ENCODE data around the gene UBA3. TPM values are rescaled to one million over a fixed set of nuclear protein-coding genes. Genes with fewer than 3 reads are reported as not detected.

UBA3 gene
- total RNA-seq, 3 donors from 2014 or later, result 46.5 to 59.3 (median 51.8) TPM

- intact Hi-C loops (cut with DNase I, micrococcal nuclease), result no loop called here
- ATAC-seq (no peak), DNase-seq (no peak)
- TF ChIP-seq CTCF (IDR thresholded peaks at IDR 0.05), result no peak
- Histone ChIP-seq H3K4me3 (no peak overlapping the region), H3K36me3 (ENCODE audit: low read depth) (no peaks in the 10 kb centered on the region), H3K4me1 (ENCODE audit: low read depth) (no peaks in the 10 kb centered on the region), H3K9me3 (no peaks in the 10 kb centered on the region)
Measured at GRCh38 chr3:69118555-69118954, 38.4 kb upstream of the UBA3 start.

GRCh38 chr3:69116897-69117296, 36.7 kb upstream of the UBA3 start:
- no peaks in the 10 kb centered on the region for H3K4me1 ChIP-seq (ENCODE audit: low read depth)
- DNase-seq (no peak), ATAC-seq (peak; percentile 69)
- intact Hi-C loops (cut with DNase I, micrococcal nuclease), result no loop called here
- no peaks in the 10 kb centered on the region for H3K36me3 ChIP-seq (ENCODE audit: low read depth)
- H3K4me3 ChIP-seq, result no peak overlapping the region
- H3K9me3 ChIP-seq, result no peaks in the 10 kb centered on the region
- no peak for TF ChIP-seq CTCF (IDR thresholded peaks at IDR 0.05)

- no peaks in the 10 kb centered on the region for H3K4me1 ChIP-seq (ENCODE audit: low read depth)
- intact Hi-C loops (cut with DNase I, micrococcal nuclease), result no loop called here
- no peaks in the 10 kb centered on the region for H3K36me3 ChIP-seq (ENCODE audit: low read depth)
- no peaks in the 10 kb centered on the region for H3K9me3 ChIP-seq
- DNase-seq (no peak), ATAC-seq (no peak)
- H3K4me3 ChIP-seq, result no peak overlapping the region
- no peak for TF ChIP-seq CTCF (IDR thresholded peaks at IDR 0.05)
Measured at GRCh38 chr3:69116162-69116561, 36.0 kb upstream of the UBA3 start.

GRCh38 chr3:69115731-69116130, 35.6 kb upstream of the UBA3 start:
- no peaks in the 10 kb centered on the region for H3K36me3 ChIP-seq (ENCODE audit: low read depth)
- intact Hi-C loops (cut with DNase I, micrococcal nuclease), result no loop called here
- no peak for TF ChIP-seq CTCF (IDR thresholded peaks at IDR 0.05)
- no peaks in the 10 kb centered on the region for H3K9me3 ChIP-seq
- no peak overlapping the region for H3K4me3 ChIP-seq
- no peak for DNase-seq
- peak; percentile 48 for ATAC-seq
- no peaks in the 10 kb centered on the region for H3K4me1 ChIP-seq (ENCODE audit: low read depth)

GRCh38 chr3:69113536-69113935, 33.4 kb upstream of the UBA3 start:
- no peak for TF ChIP-seq CTCF (IDR thresholded peaks at IDR 0.05)
- Histone ChIP-seq H3K4me1 (ENCODE audit: low read depth) (no peaks in the 10 kb centered on the region), H3K9me3 (no peaks in the 10 kb centered on the region), H3K4me3 (no peak overlapping the region), H3K36me3 (ENCODE audit: low read depth) (no peaks in the 10 kb centered on the region)
- DNase-seq (no peak), ATAC-seq (no peak)
- intact Hi-C loops (cut with DNase I, micrococcal nuclease), result no loop called here

- ATAC-seq, result no peak
Measured at GRCh38 chr3:69110941-69111546, 30.9 kb upstream of the UBA3 start.

More at GRCh38 chr3:69110941-69111546, 30.9 kb upstream of the UBA3 start:
- H3K4me3 ChIP-seq, result no peak overlapping the region
- intact Hi-C loops (cut with DNase I, micrococcal nuclease), result no loop called here
- no peaks in the 10 kb centered on the region for H3K36me3 ChIP-seq (ENCODE audit: low read depth)
- H3K9me3 ChIP-seq, result no peaks in the 10 kb centered on the region
- no peak for DNase-seq
- no peak for TF ChIP-seq CTCF (IDR thresholded peaks at IDR 0.05)
- H3K4me1 ChIP-seq (ENCODE audit: low read depth), result no peaks in the 10 kb centered on the region

Measured in mucosa of descending colon (tissue), 3 donors.